H1 (cell line): ENCODE measurements around the gene RAB1B. TPM values are rescaled to one million over a fixed set of nuclear protein-coding genes. Genes with fewer than 3 reads are reported as not detected.
A peak's percentile ranks its signal among the peaks of the same experiment; 100 is the strongest.

Source experiments
- ATF3 ChIP-seq: IDR thresholded peaks from 2 replicates; pipeline ENCODE4 v1.6.1; 2011; ENCODE audit warnings: low read depth, mild to moderate bottlenecking, low read length; ENCODE audit not compliant: insufficient read depth
- BACH1 ChIP-seq: IDR thresholded peaks from 2 replicates; pipeline ENCODE4 v1.6.1; 2012; ENCODE audit warnings: low read length, improper control_type of control experiment
- BCL11A ChIP-seq, 2 experiments: IDR thresholded peaks; one replicate each; pipeline ENCODE4 v1.6.1; 2011; ENCODE audit warnings: low read depth in 2 of 2, low read length in 2 of 2, mild to moderate bottlenecking in 2 of 2
- CBX8 ChIP-seq: fragments of 300-800, 300-1000 bp; sonication (generic); IDR thresholded peaks from 2 replicates; pipeline ENCODE4 v1.7.1; 2016; ENCODE audit warnings: low read depth, low read length, borderline replicate concordance
- CEBPB ChIP-seq: IDR thresholded peaks from 2 replicates; pipeline ENCODE4 v1.6.1; 2012; ENCODE audit warnings: low read depth, low read length
- CREB1 ChIP-seq: IDR thresholded peaks from 2 replicates; pipeline ENCODE4 v1.6.1; 2012; ENCODE audit warnings: inconsistent platforms
- EGR1 ChIP-seq: IDR thresholded peaks from 2 replicates; pipeline ENCODE4 v1.6.1; 2011; ENCODE audit warnings: low read depth, low read length, borderline replicate concordance
- EZH2 ChIP-seq: fragments of 200-600 bp; sonication (generic); IDR thresholded peaks from 2 replicates; pipeline ENCODE4 v1.7.1; 2012; ENCODE audit warnings: low read depth, mild to moderate bottlenecking, moderate library complexity, low read length, inconsistent platforms; ENCODE audit not compliant: severe bottlenecking
- FOSL1 ChIP-seq: IDR thresholded peaks from 2 replicates; pipeline ENCODE4 v1.6.1; 2011; ENCODE audit warnings: mild to moderate bottlenecking, low read depth, low read length, moderate library complexity; ENCODE audit not compliant: insufficient read depth
- GABPA ChIP-seq: IDR thresholded peaks from 2 replicates; pipeline ENCODE4 v1.6.1; 2011; ENCODE audit warnings: mild to moderate bottlenecking, low read length, moderate library complexity, borderline replicate concordance; ENCODE audit not compliant: insufficient read depth
- HDAC2 ChIP-seq, 2 experiments: fragments of 300-600 bp in 1 of 2; sonication (generic) in 1 of 2; IDR thresholded peaks; 2 replicates each; pipeline ENCODE4 v1.6.1; 2011 to 2012; ENCODE audit warnings: low read depth in 2 of 2, low read length in 2 of 2, mild to moderate bottlenecking in 2 of 2, moderate library complexity in 2 of 2, borderline replicate concordance in 1 of 2, inconsistent platforms in 1 of 2
- KDM1A ChIP-seq: fragments of 200-600, 300-600 bp; sonication (generic); IDR thresholded peaks from 2 replicates; pipeline ENCODE4 v1.7.1; 2016; ENCODE audit warnings: mild to moderate bottlenecking, low read length, borderline replicate concordance
- NANOG ChIP-seq: IDR thresholded peaks from 2 replicates; pipeline ENCODE4 v1.6.1; 2011; ENCODE audit warnings: low read length, low read depth, mild to moderate bottlenecking, inconsistent platforms; ENCODE audit not compliant: insufficient read depth, poor library complexity, severe bottlenecking
- RNF2 ChIP-seq: fragments of 200-900, 300-1000 bp; sonication (generic); IDR thresholded peaks from 2 replicates; pipeline ENCODE4 v1.7.1; 2016; ENCODE audit warnings: borderline replicate concordance, low read depth, mild to moderate bottlenecking, antibody characterized with exemption, low read length; ENCODE audit not compliant: poor library complexity, severe bottlenecking; ENCODE audit errors: missing control alignments
- RXRA ChIP-seq: IDR thresholded peaks from 2 replicates; pipeline ENCODE4 v1.6.1; 2011; ENCODE audit warnings: low read depth, mild to moderate bottlenecking, low read length, moderate library complexity; ENCODE audit not compliant: insufficient read depth
- SIX5 ChIP-seq: IDR thresholded peaks from 2 replicates; pipeline ENCODE4 v1.6.1; 2011; ENCODE audit warnings: mild to moderate bottlenecking, low read depth, low read length
- SP2 ChIP-seq: IDR thresholded peaks from 2 replicates; pipeline ENCODE4 v1.6.1; 2012; ENCODE audit warnings: mild to moderate bottlenecking, low read length, inconsistent platforms
- TAF1 ChIP-seq: IDR thresholded peaks from 2 replicates; pipeline ENCODE4 v1.6.1; 2011; ENCODE audit warnings: mild to moderate bottlenecking, low read depth, low read length
- polyA plus RNA-seq, 7 experiments: library from polyadenylated mRNA; depleted of rRNA in 3 of 7; stranded (reverse) in 5 of 7; unstranded in 2 of 7; fragments of >200 nt in 5 of 7; fragments of 200-250 nt in 2 of 7; gene quantifications; 1 replicate in 5 of 7; 2 replicates in 1 of 7; 4 replicates in 1 of 7; pipeline versions ENCODE4 v1.2.1 to v1.2.3, GENCODE V29; 2011 to 2013; ENCODE audit warnings: missing spikeins in 2 of 7, mixed read lengths in 2 of 7
- total RNA-seq: library from RNA; stranded (reverse); fragmentation: NEBNext Ultra II Directional; extraction: Animal tissue kit (Norgen Biotek cat#: 25700); gene quantifications from 2 replicates; pipeline ENCODE4 v1.2.1, GENCODE V29; 2021
- TF ChIP-seq, protein P1 (sequence below): IDR thresholded peaks from 2 replicates; pipeline ENCODE4 v1.6.1; 2011; ENCODE audit warnings: low read length, improper control_type of control experiment
- TF ChIP-seq, protein P2 (sequence below): IDR thresholded peaks from 2 replicates; pipeline ENCODE4 v1.6.1; 2012; ENCODE audit warnings: low read length, inconsistent platforms

Gene RAB1B
- total and polyA plus RNA-seq, 2 of the 8 experiments (the other 6 are each of a cell fraction or from before 2014, with no cell fraction given), result 100 to 217 TPM

DNA sequence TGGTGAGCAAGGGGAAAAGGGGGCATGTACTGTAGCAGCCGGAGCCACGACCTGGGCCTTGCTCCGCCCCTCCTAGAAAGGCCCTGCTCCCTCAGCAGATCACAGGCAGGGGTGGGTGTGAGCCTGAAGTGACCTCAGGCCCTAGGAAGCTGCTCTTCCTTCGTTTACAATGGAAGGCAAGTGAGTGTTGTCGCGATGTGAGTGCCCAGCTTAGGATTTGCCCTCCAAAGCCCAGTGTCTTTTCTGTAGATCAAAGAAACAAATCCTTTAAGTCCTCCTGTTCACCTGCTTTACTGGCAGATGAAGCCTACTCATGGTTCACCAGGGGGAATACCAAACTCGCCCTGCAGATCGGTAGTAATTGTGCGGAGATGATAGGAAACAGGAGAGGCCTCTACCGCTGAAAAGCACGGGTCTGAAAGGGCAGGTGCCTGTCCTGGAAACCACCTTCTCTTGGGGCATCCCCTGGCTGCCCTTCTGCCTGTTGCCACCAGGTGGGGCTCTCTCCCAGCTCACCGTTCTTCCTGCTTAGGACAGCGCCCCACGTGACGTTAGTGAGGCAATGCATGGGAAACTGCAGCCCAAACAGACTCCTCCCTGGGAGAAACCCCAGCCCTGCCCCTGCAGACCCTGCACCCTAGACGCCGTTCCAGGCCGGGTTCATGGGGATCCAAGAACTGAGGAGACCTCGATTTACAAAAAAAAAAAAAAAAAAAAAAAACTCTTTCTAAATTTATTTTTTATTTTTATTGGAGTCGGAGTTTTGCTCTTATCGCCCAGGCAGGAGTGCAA, 45.9 kb upstream of the RAB1B start (continued):
- TF ChIP-seq SP2, result no peak
- no peak for TF ChIP-seq RNF2
- TF ChIP-seq, protein P1, sequence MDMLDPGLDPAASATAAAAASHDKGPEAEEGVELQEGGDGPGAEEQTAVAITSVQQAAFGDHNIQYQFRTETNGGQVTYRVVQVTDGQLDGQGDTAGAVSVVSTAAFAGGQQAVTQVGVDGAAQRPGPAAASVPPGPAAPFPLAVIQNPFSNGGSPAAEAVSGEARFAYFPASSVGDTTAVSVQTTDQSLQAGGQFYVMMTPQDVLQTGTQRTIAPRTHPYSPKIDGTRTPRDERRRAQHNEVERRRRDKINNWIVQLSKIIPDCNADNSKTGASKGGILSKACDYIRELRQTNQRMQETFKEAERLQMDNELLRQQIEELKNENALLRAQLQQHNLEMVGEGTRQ, result peak; percentile 89
- no peak for TF ChIP-seq CBX8
- TF ChIP-seq EZH2, result no peak
- peak; percentile 87 for TF ChIP-seq CREB1
- no peak for TF ChIP-seq TAF1
- TF ChIP-seq NANOG, result no peak
- TF ChIP-seq HDAC2 (IDR thresholded peaks at IDR 0.05; ENCODE audit: borderline replicate concordance in 1 of 2, low read depth in 2 of 2, low read length in 2 of 2), result no peak
- TF ChIP-seq EGR1, result no peak
- TF ChIP-seq CEBPB, result peak; percentile 87
- peak; percentile 96 for TF ChIP-seq ATF3
- TF ChIP-seq FOSL1, result no peak
- no peak for TF ChIP-seq BCL11A (IDR thresholded peaks at IDR 0.05; ENCODE audit: low read depth in 2 of 2, low read length in 2 of 2)
- no peak for TF ChIP-seq RXRA
- TF ChIP-seq GABPA, result no peak
- no peak for TF ChIP-seq BACH1
- no peak for TF ChIP-seq KDM1A
- no peak for TF ChIP-seq SIX5
- TF ChIP-seq, protein P2, sequence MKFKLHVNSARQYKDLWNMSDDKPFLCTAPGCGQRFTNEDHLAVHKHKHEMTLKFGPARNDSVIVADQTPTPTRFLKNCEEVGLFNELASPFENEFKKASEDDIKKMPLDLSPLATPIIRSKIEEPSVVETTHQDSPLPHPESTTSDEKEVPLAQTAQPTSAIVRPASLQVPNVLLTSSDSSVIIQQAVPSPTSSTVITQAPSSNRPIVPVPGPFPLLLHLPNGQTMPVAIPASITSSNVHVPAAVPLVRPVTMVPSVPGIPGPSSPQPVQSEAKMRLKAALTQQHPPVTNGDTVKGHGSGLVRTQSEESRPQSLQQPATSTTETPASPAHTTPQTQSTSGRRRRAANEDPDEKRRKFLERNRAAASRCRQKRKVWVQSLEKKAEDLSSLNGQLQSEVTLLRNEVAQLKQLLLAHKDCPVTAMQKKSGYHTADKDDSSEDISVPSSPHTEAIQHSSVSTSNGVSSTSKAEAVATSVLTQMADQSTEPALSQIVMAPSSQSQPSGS, result no peak
